Activated gamma-delta T cell treated with anti-CD3 and anti-CD28 coated beads, Interleukin-2, amount 50 U/mL, for 16 hours (primary cell): Measurements from ENCODE around the gene ANKRD12.
"Not testable (repeated sequence)": the region's sequence is repeated elsewhere in the genome, so short reads cannot be mapped to it uniquely, and the experiment has no call there.

ENCODE experiments used
- DNase-seq: peaks from one replicate; pipeline ENCODE4 v3.0.0-alpha.2; 2020; ENCODE audit warnings: low read depth

Gene ANKRD12

DNA sequence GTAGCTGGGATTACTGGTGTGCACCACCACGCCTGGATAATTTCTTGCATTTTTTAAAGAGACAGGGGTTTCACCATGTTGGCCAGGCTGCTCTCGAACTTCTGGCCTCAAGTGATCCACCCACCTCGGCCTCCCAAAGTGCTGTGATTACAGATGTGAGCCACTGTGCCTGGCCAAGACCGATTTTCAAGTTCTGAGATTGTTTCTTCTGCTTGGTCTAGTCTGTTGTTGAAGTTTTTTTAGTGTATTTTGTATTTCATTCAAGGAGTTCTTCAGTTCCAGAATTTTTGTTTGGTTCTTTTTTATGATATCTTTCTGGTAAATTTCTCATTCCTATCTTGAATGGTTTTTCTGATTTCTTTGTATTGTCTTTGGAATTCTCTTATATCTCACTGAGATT is 96.4 kb downstream of the ANKRD12 start:
- no peak for DNase-seq

DNA sequence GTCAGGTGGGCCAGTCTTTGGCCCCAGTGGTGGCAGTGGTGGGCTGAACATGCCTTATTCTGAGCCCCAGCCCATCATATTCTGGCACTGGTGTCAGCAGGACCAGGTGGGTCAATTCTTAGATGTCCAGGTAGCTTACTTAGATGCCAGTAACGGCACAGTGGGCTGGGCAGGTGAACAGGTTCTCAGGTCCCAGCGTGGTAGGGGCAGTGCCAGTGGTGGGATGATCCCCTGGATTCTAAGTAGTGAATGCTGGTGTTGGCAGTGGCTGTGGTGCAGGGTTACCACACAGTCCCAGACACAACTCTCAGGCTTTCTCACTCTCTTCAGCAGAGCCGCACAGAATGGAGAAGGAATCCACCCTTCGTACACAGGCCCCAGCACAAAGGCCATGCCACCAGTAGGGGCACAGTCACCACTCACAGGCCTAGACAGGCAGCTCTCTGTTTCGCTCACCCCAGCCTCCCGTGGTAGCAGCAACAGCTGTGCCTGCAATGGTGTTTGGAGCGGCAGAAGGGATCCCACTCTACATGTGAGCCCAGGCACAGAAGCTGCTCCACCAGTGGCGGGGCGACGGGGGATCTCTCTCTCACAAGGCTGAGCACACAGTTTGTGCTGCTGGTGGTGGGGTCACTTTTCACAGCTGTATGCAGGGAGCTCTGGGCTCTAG is 97.3 kb downstream of the ANKRD12 start:
- no peak for DNase-seq

DNA sequence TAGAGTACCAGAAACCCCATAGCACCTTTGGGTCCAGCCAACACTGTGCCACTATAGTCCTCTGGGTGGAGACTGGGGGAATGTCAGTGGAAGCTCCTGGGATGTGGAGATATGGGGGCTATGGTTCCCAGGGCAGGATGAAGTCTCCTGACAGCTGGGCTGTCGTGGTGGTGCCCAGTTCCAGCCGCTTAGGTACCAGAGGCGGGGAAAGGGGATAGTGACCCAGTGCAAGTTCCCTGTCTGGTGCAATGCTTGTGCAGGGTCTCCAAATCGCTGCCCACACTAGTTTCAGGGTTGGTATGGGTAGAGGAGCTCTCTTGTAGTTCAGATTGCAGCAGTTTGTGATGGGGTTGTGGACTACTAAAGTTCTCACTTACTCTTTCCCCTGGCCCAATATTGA is 97.9 kb downstream of the ANKRD12 start:
- DNase-seq = no peak

DNA sequence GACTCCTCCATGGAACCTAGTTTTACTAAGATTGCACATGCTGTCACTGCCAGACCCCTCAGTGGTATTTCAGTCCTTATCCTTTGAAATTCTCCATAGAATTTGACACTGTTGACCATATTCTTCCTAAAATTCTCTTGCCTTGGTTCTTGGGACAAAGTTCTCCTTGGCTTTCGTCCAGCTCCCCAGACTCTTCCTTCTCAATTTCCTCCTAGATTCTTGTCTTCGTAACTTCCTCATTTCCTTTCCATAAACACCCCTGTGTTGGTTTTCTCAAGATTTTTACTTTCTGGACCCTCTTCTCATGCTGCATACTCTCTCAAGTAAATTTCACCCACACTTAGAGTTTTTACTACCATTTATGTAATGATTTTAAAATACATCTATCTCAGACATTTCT is 101.4 kb downstream of the ANKRD12 start:
- no peak for DNase-seq

DNA sequence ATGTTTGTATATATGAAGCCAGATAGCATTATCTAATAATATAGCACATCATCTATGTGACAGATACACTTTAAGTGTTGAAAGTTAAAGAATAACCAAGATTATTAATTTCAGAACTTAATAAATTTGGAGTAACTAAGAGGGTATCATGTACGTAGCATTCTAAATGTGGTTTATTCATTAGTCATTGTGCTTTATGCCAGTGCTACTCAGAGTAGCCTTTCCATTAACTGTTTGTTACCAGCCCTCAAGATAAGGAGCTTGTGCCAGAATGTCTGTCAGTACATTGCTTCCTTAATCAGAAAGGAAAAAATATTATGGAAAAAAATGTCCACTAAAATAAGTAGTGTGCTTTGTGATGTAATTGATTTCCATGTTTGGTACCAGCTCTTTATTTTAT is 103.1 kb downstream of the ANKRD12 start:
- no peak for DNase-seq

DNA sequence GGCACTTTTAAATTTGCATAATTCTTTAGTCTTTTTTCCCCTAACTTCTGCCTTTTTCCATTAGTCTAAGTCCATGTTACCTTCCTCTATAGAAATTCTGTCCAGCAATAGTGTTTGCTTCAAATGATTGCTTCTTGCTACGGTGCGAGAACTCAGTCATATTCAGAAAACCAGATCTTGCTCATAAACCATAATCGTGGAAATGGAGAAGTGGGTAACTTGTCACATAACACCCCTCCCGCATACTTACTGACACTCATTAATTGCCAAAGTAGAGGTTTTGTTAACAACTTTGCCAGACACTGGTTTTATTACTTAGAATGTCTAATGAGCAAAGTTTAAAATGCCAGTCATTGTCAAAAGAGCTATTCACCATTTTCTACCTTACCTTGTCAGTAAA is 103.7 kb downstream of the ANKRD12 start:
- no peak for DNase-seq

DNA sequence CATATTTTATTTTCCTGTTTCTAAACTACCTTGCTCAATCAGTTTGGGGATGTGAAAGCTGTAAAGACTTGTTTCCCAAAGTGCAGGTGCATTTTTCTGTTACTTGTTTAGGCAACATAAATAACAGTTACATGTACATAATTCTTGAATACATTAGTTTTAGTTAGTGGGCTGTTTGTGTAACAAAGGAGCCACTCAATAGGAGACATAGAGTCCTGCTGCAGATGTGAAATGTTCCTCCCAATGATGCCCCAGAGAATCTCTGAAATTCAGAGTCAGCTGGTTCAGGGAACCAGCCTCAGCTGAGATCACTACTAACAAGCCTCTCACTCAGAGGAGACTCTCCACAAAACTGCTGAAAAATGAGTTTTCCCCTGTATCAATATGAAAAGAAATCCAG is 106.4 kb downstream of the ANKRD12 start:
- no peak for DNase-seq

DNA sequence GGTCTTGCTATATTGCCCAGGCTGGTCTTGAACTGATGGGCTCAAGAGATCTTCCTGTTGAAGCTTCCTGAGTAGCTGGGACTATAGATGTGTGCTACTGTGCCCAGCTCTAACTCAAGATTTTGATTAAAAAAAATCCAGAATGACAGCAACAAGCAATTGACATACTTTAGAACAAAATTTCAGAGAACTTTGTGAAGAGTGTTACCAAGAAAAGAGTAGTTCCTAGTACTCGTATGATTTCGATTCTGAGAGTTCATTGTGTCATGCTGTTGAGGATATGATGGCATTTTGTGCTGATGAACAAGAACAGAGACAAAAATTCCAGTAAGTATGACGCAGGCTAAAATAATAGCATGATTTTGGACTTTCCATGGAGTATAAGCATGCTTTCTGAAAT is 107.8 kb downstream of the ANKRD12 start:
- no peak for DNase-seq

DNA sequence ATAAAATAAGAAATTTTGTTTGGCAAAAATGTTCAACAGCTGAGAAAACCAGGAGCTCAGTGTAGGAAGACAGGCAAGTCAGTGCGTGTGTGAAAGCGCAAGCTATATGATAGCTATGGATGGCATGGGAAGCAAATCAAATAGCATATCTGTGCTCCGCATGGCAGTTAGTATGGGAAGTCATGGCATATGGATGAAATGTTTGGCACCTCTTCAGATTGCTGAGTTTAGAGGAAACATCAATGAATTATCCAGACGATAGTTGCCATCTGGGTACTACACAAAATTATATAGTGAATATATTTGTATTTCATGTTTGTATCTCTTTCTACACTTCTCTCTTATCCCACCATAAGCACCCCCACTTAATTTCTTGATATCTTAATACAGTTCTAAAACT is 112.1 kb downstream of the ANKRD12 start:
- DNase-seq = no peak

DNA sequence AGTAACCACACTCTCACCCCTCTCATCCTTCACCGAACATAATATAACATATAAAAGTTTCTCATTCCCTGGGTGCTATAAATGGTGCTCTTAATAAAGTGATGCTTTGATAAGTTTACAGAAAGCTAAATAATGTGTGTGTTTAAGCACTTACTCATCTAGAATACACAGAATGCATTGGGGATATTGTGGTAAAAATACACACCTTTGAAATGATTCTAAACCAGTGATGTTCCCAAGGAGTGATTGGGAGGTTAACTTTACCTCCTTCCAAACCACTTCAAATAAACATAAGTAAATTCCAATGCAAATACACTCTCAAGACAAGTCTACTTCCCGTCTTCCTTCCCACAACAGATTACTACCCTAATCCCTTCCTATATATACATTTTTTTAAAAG is 112.7 kb downstream of the ANKRD12 start:
- DNase-seq = no peak

DNA sequence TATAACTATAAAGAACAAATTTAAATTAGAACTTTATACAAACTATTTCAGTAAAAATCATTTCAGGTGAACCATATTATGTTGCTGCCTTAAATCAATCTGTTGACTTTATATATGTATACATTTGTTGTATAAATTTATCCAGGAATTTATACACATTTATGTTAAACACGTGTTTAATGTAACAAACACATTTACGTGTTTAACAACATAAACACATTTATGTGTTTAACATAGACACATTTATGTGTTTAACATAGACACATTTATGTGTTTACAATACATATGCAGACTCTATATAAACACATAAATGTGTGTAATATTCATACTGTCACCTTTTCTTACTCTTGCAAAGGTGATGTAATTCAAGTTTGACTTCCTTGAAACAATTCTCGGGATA is 122.6 kb downstream of the ANKRD12 start:
- no peak for DNase-seq

DNA sequence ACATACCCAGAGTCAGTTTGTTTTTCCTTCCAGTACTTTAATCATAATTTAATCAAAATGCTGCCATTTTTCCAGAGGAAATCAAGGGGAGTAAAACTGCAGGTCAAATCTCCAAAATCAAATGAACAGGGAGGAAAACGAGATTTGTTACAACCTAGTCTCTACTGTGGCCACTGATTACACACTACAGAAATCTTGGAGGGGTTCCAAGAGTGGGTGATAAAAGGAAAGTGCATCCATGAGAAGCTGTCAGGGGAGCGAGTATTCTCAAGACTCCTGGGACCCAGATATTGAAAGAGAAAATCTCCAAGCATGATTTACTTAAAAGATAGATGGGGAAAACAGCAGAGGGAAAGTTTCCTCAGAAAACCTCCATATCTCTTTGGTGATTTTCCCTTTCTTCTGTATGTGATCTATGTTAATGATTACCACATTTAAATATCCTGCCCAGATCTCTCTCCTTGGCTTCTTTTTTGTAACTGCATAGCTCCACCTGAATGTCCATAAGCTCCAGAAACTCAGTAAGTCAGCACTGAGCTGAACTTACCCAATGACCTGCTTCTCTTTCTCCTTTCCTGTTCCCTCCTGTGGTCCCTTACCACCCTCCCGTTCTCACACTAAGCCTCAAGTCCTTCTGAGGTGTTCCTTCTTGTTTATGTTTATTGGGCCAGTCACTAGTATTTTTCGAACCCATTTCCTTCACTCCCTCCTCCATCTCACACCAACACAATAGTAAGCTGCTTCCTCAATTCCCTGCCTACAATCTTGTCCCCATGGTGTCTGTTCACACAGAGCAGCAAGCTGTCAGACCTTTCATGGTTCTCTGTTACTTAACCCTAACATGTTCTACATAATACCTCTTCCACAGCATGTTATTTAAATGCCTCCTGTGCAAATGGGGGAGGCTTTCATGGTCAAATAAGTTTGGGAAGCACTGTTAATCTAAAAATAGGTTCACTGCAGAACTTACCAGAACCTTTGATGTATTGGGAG is 124.1 kb downstream of the ANKRD12 start:
- DNase-seq = no peak

DNA sequence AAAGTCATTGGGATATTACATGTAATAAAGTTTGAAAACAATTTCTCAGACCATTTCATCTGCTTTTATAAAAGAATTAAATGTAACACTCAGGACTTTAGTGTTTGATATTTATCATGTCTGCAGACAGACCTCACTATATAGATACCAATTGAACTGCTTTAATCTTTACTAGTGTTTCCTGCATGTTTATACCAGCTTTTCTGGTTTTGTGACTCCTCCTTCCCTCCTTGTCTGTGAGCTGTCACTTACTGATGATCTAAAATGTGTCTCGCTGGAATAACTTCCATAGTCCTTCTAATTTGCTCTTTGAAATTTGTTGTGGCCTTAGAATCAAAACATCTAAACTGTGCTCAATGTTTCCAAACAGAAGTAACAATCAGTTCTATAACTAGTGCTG is 126.7 kb downstream of the ANKRD12 start:
- no peak for DNase-seq

DNA sequence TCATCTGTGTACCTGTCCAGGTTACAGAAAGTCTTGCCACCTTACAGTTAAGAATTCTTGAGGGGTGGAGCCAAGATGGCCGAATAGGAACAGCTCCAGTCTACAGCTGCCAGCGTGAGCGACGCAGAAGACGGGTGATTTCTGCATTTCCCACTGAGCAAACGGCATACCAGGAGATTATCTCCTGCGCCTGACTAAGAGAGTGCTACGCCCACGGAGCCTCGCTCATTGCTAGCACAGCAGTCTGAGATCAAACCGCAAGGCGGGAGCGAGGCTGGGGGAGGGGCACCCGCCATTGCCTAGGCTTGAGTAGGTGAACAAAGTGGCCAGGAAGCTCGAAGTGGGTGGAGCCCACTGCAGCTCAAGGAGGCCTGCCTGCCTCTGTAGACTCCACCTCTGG is 128.2 kb downstream of the ANKRD12 start:
- not testable (repeated sequence) for DNase-seq

DNA sequence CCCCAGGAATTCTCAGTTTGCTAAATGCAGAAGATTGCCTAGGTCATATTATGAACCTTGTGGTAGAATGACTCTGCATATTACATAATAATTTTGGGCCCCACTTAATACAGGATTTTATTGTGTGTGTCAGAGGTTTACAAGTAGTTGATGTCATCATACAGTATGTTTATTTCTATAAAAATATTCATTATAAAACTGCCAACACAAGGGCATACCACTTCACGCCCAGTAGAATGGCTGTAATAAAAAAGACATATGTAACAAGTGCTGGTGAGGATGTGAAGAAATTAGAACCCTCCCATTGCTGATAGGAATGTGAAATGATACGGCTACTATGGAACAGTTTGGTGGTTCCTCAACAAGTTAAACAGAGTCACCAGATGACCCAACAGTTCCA is 136.6 kb downstream of the ANKRD12 start:
- no peak for DNase-seq

DNA sequence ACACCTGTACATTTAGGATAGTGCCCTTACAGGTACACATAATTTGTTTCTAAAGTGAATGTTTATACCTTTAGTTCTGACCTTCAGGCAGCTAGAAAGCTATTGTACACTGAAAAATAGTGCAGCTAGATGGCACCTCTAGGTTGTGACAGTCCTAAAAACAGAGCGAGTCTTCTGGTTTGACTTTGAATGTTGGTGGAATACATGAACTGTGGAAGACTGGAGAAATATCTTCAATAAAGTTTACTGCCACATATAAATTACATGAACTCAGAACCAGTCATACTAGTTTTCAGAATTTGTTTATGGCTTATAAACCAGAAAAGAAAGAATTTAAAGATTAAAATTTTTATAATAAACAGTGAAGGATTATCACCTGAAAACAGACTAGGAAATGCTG is 139.3 kb downstream of the ANKRD12 start:
- DNase-seq = no peak

DNA sequence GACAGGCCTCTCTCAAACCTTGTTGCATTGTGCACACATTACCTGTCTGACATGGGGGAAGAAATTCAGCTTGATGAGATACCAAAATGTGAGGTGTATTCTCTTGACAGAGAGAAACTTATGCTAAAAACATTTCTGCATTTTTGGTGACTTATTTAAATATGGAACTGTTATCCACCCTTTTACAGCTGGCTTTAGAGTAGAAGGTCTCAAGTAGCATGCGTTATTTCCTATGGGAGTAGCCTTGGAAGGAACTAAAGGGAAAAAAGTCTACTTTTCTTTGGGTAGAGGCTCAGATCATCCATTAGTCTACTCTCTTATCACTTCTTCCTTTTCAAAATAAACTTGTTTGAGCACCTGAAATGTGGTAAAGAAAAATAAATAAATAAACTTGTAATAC is 141.4 kb downstream of the ANKRD12 start:
- no peak for DNase-seq

DNA sequence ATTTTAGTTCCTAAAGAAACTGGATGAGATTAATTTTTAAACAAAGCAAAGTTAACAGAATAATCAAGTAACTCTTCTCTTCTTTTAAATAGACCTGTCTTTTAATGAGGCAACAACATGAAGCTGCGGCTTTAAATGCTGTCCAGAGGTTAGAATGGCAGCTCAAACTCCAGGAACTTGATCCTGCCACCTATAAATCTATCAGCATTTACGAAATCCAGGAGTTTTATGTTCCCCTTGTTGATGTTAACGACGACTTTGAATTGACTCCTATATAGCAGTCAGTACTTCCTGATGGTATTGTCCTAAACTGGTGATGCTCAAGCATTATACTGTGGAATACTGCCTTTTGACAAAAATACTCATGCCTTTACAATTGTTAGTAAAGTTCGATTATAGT is 144.3 kb downstream of the ANKRD12 start:
- DNase-seq = no peak

DNA sequence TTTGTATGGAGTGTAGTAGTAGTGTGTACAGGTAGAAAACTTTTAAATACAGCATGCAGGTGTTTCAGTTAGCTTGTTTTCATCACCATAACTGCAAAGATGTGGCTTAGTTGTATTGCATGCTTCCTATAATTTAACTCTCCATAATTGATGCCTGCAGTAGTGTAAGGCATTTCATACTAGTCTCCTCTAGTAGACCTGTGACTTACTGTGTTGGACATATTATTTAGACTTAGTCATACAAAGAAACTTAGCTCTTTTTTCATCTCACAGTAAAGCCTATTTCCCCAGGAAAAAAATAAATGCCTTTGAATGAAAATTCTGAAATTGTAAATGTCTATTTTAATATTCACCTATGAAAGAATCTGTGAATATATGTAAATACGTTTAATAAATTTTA is 145.2 kb downstream of the ANKRD12 start:
- DNase-seq = no peak

DNA sequence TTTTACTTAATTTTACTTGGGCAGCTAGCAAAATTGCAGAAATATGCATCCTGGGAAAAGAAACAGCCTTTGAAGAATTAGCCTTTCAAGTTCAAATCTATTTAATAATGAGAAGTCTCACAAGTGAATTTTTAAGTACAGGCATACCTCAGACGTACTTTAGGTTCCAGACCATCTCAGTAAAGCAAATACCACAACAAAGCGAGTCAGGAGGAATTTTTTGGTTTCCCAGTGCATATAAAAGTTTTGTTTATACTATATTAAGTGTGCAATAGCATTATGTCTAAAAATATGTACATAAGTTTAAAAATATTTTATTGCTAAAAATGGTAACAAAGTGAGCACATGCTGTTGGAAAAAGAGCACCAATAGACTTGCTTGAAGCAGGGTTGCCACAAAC is 147.2 kb downstream of the ANKRD12 start:
- no peak for DNase-seq

DNA sequence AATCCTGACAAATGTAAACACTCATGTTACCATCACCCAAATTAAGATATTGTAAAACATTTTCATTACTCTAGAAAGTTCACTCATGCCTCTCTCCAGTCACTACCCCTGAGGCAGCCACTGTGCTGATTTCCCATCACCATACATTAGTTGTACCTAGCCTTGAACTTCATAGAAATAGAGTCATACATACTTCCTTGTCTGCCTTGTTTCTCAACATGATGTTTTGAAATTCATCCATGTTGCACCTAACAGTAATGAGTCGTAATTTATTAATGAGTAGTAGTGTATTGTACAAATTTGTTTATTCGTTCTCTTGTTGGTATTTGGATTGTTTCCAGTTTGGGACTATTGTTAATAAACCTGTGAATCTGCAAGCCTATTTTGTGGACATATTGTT is 149.0 kb downstream of the ANKRD12 start:
- no peak for DNase-seq

DNA sequence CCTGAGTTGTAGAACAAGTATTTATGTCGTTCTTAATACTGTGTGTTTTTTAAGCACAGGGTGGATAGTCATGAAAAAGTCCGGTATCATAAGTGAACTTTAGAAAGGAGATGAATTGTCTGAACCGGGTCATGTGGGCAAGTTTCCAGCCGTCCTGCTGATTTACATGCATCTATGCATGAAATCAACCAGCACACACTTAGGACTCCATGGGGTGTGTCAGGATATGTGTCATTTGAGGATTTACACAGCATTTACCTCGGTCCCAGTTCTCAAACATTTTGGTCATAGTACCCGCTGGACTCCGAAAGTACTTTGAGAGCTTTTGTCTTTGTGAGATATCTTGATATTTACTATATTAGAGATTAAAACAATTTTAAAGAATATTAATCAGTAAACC is 150.5 kb downstream of the ANKRD12 start:
- no peak for DNase-seq

DNA sequence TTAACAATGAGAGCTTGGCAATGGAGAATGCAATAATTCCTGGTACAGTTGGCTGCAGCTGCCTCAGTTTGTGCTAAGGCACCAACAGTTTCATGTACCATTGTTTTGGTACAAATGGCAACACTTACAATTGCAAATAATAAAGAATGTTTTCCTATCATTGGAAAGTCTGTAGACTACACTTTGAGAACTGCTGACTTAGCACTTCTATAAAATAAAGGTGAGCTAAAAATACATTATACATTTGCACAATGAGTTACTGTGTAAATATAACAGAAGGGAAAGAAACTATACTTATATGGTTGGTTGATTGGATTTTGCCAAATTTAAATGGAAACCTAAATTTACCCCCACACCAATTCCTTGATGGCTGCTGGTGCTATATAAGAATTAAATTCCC is 153.1 kb downstream of the ANKRD12 start:
- no peak for DNase-seq

DNA sequence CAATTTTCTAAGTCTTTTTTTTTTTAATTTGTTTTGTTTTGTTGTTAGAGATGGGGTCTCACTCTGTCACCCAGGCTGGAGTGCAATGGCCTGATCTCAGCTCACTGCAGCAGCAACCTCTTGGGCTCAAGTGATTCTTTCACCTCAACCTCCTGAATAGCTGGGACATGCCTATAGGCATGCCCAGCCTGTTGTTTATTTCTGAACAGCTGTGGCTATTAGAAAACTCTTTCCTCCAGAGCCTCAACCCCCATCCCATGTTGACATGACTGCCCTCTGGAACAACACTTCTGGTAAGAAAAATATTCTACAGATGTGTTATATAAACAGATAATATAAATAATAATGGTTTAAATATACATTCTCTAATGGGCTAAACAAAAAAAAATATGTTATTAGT is 153.6 kb downstream of the ANKRD12 start:
- no peak for DNase-seq
